ENCODE measurements around the gene NXPH3. TPM values are rescaled to one million over a fixed set of nuclear protein-coding genes. Genes with fewer than 3 reads are reported as not detected.

NXPH3 gene
- total and polyA plus RNA-seq, 2 experiments from 2014 or later: 0.77 to 1.2 TPM

GRCh38 chr17:49572806-49573420 is 2.8 kb upstream of the NXPH3 start:
- Histone ChIP-seq H3K4me3 (no peak overlapping the region), H3K9me3 (ENCODE audit: low read depth) (no peaks in the 10 kb centered on the region), H3K4me1 (ENCODE audit: insufficient read depth) (peaks cover 10% of the 10 kb centered on the region), H3K9me2 (replicated peaks; ENCODE audit: insufficient read depth) (no peaks in the 10 kb centered on the region), H3K36me3 (replicated peaks; ENCODE audit: insufficient read depth, low read depth) (no peaks in the 10 kb centered on the region), H3K4me2 (no peak overlapping the region), H3K79me2 (no peaks in the 10 kb centered on the region), H2AFZ (no peak overlapping the region), H4K20me1 (ENCODE audit: insufficient read depth, poor library complexity, severe bottlenecking) (no peaks in the 10 kb centered on the region), H3K27me3 (peaks cover 53% of the 10 kb centered on the region), H3K27ac (no peak overlapping the region)
- no peak for TF ChIP-seq EZH2phosphoT487 (IDR thresholded peaks at IDR 0.05; ENCODE audit: low read depth, severe bottlenecking, unreplicated experiment)
- TF ChIP-seq EZH2 (IDR thresholded peaks at IDR 0.05; ENCODE audit: borderline replicate concordance): no peak
- no peak for TF ChIP-seq CTCF (IDR thresholded peaks at IDR 0.05; ENCODE audit: poor library complexity)
- DNase-seq (ENCODE audit: low spot score): no peak
- WGBS (ENCODE audit: low lambda C conversion rate, missing lambda C conversion rate): 88% methylated on average over 6 of the region's 6 CpGs

DNA sequence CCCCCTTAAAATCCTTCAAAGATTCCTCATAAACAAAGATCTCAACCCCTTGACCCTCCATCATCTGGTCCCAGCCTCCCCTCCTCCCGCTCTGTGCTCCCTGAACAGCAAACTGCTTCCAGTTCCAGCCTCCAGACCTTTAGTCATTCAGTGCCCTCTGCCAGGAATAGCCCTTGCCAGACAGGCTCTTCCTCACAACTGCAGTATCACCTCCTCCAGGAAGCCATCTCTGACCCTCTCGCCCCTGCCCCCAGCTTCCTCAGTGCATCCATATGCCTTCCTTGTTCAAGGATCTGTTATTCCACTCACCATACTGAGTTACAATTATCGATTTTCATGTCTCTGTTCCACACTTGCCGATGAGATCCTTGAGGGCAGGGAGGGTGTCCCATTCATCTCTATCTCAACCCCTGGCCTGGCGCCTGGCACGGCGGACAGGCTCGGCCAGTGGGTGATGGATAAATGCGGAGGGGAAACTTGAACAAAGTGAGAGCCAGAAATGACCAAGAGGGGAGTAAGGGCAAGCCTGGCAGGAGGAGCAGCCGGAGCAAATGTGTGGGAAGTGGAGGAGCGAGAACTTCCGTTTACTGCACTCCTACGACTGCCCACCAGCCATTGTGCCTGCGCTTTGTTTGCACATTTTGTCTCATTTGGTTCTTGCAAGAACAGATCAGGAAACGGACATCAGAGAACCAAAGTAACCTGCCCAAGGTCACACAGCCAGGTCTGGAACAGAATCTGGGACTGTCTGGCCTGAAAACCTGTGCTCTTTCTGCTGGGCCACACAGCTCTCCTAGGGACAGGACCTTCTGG is 2.0 kb upstream of the NXPH3 start:
- Histone ChIP-seq H4K20me1 (ENCODE audit: insufficient read depth, poor library complexity, severe bottlenecking) (no peaks in the 10 kb centered on the region), H3K9me3 (ENCODE audit: low read depth) (no peaks in the 10 kb centered on the region), H3K4me3 (no peak overlapping the region), H3K9me2 (replicated peaks; ENCODE audit: insufficient read depth) (no peaks in the 10 kb centered on the region), H3K4me2 (no peak overlapping the region), H3K27me3 (peaks cover 55% of the 10 kb centered on the region), H3K36me3 (replicated peaks; ENCODE audit: insufficient read depth, low read depth) (no peaks in the 10 kb centered on the region), H3K4me1 (ENCODE audit: insufficient read depth) (peaks cover 10% of the 10 kb centered on the region), H2AFZ (no peak overlapping the region), H3K27ac (no peak overlapping the region), H3K79me2 (no peaks in the 10 kb centered on the region)
- WGBS (ENCODE audit: low lambda C conversion rate, missing lambda C conversion rate): 74% methylated on average over 15 of the region's 15 CpGs
- no peak for DNase-seq (ENCODE audit: low spot score)
- TF ChIP-seq EZH2 (IDR thresholded peaks at IDR 0.05; ENCODE audit: borderline replicate concordance) (no peak), EZH2phosphoT487 (IDR thresholded peaks at IDR 0.05; ENCODE audit: low read depth, severe bottlenecking, unreplicated experiment) (no peak), CTCF (IDR thresholded peaks at IDR 0.05; ENCODE audit: poor library complexity) (no peak)

GRCh38 chr17:49574323-49574781 is 1.3 kb upstream of the NXPH3 start:
- Histone ChIP-seq H3K36me3 (replicated peaks; ENCODE audit: insufficient read depth, low read depth) (no peaks in the 10 kb centered on the region), H4K20me1 (ENCODE audit: insufficient read depth, poor library complexity, severe bottlenecking) (no peaks in the 10 kb centered on the region), H3K4me3 (no peak overlapping the region), H3K4me2 (no peak overlapping the region), H3K27me3 (peaks cover 55% of the 10 kb centered on the region), H3K27ac (no peak overlapping the region), H3K9me2 (replicated peaks; ENCODE audit: insufficient read depth) (no peaks in the 10 kb centered on the region), H2AFZ (no peak overlapping the region), H3K79me2 (no peaks in the 10 kb centered on the region), H3K4me1 (ENCODE audit: insufficient read depth) (peaks cover 10% of the 10 kb centered on the region), H3K9me3 (ENCODE audit: low read depth) (no peaks in the 10 kb centered on the region)
- no peak for TF ChIP-seq CTCF (IDR thresholded peaks at IDR 0.05; ENCODE audit: poor library complexity)
- no peak for TF ChIP-seq EZH2phosphoT487 (IDR thresholded peaks at IDR 0.05; ENCODE audit: low read depth, severe bottlenecking, unreplicated experiment)
- no peak for TF ChIP-seq EZH2 (IDR thresholded peaks at IDR 0.05; ENCODE audit: borderline replicate concordance)
- 65% methylated on average over 13 of the region's 13 CpGs for WGBS (ENCODE audit: low lambda C conversion rate, missing lambda C conversion rate)
- DNase-seq (ENCODE audit: low spot score): no peak
